GM18507 (cell line): ENCODE results near the gene CEP250.
"Not testable (repeated sequence)": the region's sequence is repeated elsewhere in the genome, so short reads cannot be mapped to it uniquely, and the experiment has no call there.

ENCODE experiments used
- DNase-seq: peaks from one replicate; pipeline ENCODE4 v3.0.0; 2011; ENCODE audit warnings: low read depth; ENCODE audit not compliant: insufficient read length; ENCODE audit errors: extremely low spot score
- FAIRE-seq: peaks from 2 replicates; lab custom pipeline; 2011; peaks lifted over from hg19 to GRCh38; lab: Jason Lieb, UNC

CEP250 gene

DNA sequence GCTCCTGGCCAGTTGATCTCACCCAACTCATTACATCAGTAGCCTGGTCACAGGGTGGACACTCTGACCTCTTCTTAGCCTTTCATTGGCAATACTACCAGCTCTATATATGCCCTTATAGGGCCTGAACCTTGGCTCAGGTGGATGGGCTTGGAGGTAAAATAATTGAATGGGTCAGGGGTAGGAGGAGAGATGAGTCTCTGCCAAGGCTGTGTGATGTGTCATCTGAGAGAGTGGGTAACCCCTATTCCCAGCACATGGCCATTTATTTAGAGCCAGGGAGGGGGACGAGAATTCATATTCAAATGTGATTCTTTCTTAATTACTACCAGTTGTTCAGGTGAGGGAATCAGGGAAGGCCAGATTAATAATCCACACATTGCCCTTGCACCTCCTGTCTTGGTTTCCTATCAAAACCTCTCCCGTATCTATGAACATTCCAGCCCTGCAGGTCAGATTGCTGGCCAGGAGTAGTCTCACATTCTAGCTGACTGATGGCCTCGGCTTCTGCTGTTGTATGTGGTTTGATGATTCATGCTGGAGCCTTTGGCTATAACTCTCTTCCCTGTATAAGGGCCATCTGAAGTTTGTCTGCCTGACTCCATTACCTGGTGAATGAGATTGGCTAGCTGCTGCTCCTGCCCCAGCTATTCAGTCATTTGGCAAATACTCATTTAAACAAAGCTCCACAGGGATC, 60.7 kb downstream of the CEP250 start:
- FAIRE-seq, result no peak
- no peak for DNase-seq

DNA sequence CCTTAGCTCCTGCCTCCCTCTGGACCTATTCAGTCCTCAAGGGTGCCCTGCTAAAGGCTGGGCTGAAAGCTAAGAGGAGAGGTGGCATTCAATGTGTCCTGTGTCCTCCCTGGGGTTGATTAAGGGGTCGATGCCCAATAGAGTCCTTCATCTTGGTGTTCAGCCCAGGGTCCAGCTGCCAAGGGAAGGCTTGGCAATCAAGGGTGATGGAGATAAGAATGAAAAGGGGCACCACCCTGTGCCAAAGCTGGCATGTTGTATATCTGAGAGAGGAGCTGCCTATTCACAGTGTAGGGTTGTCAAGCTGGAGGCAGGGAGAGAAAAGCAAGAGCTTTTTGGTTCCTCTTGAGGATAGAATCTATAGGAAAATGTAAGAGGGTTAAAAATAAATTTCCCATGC, 61.7 kb downstream of the CEP250 start:
- FAIRE-seq (no peak), DNase-seq (no peak)

DNA sequence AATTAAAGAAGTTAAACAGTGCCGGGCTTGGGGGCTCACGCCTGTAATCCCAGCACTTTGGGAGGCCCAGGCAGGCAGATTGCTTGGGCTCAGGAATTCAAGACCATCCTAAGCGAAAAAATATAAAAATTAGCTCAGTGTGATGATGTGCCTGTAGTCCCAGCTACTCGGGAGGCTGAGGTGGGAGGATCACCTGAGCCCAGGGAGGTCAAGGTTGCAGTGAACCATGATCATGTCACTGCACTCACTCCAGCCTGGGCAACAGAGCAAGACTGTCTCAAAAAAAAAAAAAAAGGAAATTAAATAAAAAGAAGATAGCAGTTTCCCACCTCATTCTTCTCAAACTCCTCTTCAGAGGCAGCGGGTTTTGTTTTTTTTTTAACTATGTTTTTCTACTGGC, 62.4 kb downstream of the CEP250 start:
- not testable (repeated sequence) for FAIRE-seq, DNase-seq

DNA sequence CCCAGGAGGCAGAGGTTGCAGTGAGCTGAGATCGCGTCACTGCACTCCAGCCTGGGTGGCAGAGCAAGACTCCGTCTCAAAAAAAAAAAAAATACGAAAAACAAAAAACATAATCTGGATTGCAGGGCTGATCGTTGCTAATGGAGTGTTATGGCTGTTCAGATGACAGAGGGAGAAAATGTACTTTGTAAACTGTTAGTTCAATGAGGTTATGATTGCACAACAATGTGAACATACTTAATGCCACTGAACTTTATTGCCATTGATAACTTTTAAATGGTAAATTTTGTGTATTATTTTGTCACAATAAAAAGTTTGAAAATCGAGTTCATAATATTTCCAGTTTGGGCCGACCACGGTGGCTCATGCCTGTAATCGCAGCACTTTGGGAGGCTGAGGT, 63.6 kb downstream of the CEP250 start:
- FAIRE-seq (no peak), DNase-seq (no peak)

DNA sequence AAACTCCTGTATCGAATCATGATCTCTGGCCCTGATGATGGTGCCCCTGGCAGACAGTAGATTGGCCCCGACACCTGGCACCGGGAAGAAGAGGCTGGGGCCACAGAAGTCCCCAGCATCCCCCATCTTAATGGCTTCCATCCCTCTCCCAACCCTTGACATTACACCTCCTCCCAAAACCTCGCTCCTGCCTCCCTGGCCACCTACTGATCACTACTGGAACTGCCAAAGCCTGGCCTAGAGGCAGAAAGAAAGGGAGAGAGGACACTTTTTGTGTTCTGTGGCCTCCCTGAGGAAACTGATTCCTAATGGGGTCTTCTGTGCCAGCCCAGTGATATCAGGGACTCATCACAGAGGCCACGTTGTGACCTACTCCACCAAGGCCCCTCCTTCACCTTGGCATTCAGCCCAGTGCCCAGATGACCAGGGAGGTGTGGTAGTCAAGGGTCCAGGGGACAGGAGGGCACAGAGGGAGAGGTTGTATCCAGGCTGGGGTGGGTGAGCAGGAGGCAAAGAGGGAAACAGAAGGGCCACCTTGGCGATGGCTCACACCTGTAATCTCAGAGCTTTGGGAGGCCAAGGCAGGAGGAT, 68.0 kb downstream of the CEP250 start:
- DNase-seq, result peak; percentile 22
- no peak for FAIRE-seq

DNA sequence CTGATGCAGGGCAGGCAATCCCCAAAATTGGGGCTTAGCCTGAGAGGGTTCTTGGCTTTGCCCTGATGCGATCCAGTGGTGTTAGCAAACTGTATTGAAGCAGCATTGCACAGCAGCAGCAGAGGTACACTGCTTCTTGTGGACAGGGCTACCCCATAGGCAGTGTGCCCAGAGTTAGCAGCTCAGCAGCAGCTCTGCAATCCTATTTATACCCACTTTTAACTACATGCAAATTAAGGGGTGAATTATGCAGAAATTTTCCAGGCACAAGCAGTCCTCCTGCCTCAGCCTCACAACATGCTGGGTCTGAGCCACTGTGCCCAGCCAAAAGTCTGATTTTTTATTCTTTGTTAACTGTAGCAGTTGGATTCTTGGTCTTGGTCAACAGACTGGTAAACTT, 70.2 kb downstream of the CEP250 start:
- FAIRE-seq (no peak), DNase-seq (no peak)

DNA sequence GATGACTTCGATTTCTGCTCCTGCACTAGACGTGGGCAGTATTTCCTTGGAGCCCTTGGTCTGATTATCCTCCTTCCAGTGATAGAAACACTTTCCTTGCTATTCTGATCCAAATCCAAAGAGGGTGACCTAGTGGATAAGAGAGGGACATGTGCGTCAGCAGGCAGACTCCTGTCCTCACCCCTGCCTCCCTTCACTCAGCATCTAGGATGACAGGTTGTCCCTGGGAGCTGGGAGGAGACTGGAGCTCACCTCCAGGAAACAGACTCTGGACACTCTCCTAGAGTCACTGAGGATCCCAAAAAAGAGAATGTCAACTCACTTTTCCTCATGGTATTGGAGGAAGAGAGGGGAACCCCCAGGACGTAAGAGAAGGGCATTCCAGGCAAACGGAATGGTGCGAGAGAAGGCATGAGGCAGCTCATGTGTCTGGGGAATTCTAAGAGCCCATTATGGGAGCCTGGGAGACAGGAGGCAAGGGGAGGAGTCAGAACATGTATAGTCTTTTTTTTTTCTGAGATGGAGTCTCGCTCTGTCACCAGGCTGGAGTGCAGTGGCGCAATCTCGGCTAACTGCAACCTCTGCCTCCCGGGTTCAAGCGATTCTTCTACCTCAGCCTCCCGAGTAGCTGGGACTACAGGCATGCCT, 71.8 kb downstream of the CEP250 start:
- DNase-seq (no peak), FAIRE-seq (no peak)

DNA sequence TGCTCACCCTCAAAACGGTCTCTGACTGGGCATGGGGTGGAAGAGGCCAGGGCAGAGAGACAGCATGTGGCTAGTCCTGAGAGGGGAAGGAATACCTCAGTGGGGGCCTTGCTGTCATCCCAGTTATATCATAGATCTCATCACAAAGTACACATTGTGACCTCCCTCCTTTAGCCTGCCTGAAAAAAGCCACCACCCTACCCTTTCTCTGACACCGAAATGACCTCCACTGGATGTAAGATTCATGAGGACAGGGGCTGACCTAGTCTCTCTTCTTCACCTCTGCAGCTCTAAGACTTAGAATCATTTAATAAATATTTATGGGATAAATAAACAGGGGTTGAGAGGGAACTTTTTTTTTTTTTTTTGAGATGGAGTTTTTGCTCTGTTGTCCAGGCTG, 74.2 kb downstream of the CEP250 start, which contains the start of gene C20orf173:
Gene C20orf173 (minus strand): TSS at position 101 of the 400 bp plus-strand sequence. CDS start 279 bp downstream, outside the sequence.
- DNase-seq (no peak), FAIRE-seq (no peak)

DNA sequence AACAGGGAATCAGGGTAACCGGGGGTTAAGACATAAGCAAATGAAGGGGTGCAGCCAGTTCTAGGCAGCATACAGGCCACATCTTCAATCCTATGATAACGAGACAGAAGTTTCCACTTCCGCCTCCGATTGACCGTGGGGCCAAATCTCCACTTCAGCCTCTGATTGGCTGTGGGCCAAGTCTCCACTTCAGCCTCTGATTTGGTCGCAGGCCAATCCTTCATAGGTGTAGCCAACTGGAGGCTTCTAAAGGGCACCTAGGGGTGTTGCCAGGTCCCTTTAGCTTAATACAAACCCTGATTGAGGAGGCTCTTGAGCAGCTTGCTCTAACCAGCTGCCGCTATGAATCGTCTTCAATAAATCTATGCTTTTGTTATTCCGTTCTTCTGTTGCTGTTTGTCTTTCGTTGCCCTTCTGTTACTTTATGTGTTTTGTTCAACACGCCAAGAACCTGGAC, 84.4 kb downstream of the CEP250 start:
- DNase-seq, result no peak
- peak; percentile 33 for FAIRE-seq

DNA sequence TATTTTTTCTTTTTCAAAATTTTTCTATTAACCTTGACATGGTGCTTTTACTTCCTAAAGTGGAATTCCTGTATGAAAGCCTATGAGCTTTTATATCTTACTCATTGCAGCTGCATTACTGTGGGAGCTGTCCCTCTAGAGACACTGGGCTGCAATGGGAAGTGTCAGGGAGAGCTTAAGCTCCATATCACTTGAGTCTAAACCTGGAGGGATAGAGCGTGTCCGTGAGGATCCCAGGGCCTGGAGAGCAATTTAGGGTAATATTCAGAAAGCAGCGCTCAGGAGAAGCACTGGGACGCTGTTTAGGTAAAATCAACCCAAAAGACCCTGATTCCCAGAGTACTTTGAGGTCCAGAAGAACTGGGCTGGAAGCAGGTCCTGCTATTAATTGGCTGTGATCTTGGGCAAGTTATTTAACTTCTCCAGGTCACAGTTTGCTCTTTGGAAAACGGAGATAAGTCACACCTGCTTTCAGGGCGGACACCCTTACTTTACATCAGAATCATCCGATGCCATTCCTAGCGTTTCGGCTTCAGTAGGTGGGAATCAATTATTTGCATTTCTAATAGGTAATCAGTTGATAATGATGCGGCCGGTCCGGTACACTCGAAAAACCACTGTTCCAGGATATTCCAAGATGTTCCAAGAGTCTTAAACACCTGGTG, 85.9 kb downstream of the CEP250 start:
- FAIRE-seq (no peak), DNase-seq (no peak)

DNA sequence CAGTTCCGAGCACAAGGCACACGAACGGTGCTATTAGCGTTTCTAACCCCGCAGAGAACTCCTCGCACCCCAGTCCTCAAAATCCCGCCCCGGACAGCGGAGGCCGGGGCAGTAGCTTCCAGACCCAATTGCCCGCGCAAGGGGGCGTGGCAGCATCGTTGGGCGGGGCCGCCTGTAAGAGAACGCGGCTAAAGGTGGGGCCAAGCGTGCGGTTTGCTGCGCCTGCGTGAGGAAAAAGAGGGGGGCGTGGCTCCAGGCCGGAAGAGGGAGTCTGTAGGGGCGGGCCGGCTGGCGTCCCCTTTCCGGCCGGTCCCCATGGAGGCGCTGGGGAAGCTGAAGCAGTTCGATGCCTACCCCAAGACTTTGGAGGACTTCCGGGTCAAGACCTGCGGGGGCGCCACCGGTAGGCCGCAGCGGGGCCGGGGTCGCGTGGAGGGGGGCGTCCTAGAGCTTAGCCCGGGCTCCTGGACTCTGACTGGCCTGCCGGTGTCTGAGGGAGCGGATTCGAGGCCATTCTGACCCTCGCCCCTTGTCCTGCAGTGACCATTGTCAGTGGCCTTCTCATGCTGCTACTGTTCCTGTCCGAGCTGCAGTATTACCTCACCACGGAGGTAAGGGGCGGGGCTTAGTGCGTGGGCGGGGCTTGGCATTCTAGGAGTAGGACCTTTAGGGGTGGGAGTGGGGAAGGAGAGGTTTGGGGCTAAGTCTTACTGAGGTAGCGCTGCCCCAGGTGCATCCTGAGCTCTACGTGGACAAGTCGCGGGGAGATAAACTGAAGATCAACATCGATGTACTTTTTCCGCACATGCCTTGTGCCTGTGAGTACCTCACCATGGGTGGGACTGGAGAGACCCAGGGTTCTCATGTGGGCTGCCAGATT, 86.6 kb downstream of the CEP250 start, which contains the start of gene ERGIC3:
Gene ERGIC3 (plus strand): TSS at position 296 of the 880 bp plus-strand sequence. CDS start 20 bp downstream, at position 316.
- DNase-seq (peak; percentile 92), FAIRE-seq (peak; percentile 91)

DNA sequence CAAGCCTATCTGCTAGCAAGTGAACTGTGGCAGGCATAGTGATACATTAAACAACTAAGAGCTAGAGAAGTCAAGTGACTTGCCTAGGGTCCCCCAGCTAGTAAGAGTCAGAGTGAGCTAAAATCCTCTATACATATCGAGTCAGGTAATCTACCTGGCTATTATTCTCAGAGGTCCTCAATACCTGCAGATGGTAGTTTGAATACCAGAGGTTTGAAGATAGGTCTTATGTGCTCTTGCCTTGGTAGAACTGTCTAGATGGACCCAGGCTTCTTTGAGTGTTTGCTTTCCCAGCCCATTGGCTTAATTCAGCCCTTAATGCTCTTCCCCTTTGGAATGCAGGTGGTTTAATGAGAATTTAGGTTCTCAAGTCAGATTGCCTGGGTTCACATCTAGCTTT, 87.6 kb downstream of the CEP250 start:
- FAIRE-seq (no peak), DNase-seq (no peak)

DNA sequence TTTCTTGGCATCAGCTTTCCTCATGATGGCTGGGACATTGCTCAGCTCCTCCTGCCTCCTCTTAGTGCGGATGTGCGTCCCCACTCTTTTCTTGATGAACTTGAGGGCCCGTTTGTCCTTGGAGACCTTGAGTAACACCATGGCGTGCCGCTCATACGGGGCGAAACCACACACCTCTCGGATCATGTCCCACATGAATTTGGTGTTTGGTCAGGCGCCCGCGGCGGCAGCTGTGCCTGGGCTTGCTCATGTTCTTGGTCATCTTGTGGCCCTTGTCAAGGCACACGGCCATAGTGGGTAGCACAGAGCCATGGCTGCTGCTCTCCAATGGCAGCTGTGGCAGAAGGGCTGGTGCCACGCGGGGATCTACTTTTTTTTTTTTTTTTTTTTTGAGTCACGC, 89.0 kb downstream of the CEP250 start:
- FAIRE-seq (no peak), DNase-seq (no peak)

DNA sequence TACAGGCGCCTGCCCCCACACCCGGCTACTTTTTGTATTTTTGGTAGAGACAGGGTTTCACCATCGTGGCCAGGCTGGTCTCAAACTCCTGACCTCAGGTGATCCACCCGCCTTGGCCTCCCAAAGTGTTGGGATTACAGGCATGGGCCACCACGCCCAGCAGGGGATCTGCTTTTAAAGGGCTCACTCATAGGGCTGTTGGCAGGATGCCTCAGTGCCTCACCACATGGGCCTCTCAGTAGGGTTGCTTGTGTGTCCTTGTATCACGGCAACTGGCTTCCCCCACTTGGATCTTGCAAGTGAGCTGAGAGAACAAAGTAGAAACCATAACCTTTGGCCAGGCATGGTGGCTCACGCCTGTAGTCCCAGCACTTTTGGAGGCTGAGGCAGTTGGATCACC, 89.5 kb downstream of the CEP250 start:
- FAIRE-seq, DNase-seq: not testable (repeated sequence)

DNA sequence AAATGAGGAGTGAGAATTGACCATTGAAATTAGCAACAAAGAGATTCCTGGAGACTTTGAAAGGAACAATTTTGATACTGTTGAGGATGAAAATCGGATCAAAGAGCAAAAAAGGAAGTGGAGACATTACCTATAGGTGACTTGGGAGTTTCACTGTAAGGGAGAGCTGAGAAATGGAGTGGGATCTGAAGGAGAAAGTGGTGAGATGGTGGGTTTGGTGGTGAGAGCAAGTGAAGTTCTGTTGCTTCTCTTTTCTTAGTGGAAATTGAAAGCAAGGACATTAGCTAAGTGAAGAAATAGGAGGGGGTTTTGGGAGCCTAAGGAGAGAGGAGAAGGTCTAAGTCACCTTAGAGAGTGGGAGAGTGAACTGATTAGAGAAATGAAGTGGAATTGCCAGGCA, 90.7 kb downstream of the CEP250 start:
- no peak for FAIRE-seq
- DNase-seq, result no peak

DNA sequence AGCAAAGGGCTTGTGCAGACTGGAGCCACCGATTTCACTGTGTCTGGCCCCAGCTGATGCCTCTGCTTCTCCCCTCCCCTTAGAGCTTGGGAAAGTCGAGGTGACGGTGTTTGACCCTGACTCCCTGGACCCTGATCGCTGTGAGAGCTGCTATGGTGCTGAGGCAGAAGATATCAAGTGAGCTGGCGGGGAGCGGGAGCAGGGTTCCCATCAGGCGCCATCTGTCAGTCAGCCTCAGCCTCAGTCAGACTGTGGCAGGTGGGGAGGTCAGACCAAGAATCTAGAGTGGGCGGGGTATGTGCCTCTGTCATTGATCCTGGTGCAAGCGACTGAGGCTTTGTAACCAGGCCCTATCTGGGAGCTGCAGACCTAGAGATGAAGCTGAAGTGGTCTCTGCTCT, 91.9 kb downstream of the CEP250 start:
- DNase-seq (no peak), FAIRE-seq (no peak)

DNA sequence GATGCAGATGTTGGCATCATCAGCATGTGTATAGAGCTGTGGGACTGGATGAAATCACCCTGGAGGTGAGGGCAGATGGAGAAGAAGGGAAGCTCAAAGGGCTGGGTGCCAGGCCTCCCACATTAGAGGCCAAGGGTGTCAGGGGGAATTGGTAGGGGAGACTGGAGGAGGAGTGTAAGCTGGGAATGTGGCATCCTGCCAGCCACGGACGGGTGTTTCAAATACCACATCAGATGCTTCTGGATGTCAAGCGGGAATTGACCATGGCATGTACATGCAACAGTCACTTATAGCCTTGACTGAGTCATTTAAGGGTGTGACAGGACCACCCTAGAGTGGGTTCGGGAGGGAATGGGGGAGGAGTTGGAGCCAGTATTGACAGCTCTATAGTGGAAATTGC, 96.1 kb downstream of the CEP250 start:
- FAIRE-seq (no peak), DNase-seq (no peak)

DNA sequence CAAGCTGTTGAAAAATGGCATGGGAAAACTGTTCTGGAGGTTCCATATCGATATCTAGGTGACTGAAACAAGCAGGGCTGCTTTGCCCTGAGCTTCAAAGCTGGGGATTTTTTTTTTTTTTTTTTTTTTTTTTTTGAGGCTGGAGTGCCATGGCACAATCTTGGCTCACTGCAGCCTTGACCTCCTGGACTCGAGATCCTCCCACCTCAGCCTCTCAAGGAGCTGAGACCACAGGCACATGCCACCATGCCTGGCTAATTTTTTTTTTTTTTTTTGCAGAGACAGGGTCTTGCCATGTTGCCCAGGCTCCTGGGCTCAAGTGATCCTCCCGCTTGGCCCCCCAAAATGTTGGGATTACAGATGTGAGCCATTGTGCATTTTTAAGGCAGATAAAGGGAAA, 97.5 kb downstream of the CEP250 start:
- no peak for FAIRE-seq

DNA sequence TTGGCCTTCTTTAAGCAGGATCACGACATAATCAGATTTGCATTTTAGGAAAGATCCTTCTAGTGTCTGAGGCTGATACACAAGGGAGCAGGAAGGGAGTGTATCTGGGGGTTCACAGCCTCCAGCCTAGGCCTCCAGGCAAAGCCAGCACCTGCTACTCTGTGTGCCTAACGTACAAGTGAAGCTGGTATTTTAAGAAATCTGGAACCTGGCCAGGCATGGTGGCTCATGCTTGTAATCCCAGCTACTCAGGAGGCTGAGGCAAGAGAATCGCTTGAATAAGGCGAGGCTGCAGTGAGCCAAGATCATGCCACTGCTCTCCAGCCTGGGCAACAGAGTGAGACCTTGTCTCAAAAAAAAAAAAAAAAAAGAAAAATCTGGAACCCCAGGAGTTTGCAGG, 100.1 kb downstream of the CEP250 start:
- not testable (repeated sequence) for FAIRE-seq, DNase-seq

More for the DNA sequence above, 97.5 kb downstream of the CEP250 start:
- DNase-seq, result no peak
